Endothelial cell of umbilical vein (primary cell): ENCODE measurements around the gene GATA2. TPM values are rescaled to one million over a fixed set of nuclear protein-coding genes. Genes with fewer than 3 reads are reported as not detected.

ENCODE experiments used
- BruUV-seq: library from RNA; stranded (reverse); fragments of 400-500 nt; replicated peaks from 2 replicates; lab custom pipeline; 2021; lab: Mats Ljungman, UMichigan
- CTCF ChIA-PET: fragments of 300-600, 350-600 bp; sonication (Branson Sonifier 250); formaldehyde crosslinking; loops from one replicate; lab custom pipeline; 2021; ENCODE audit warnings: antibody characterized with exemption, inconsistent platforms; lab: Charles Lee
- POLR2A ChIA-PET: fragments of 300-600, 350-600 bp; sonication (Branson Sonifier 250); formaldehyde crosslinking; loops from one replicate; lab custom pipeline; 2021; ENCODE audit warnings: antibody characterized with exemption, inconsistent platforms; lab: Charles Lee
- DNase-seq: peaks from one replicate; pipeline ENCODE4 v3.0.0-alpha.2; 2011; ENCODE audit warnings: low read depth, low spot score
- FAIRE-seq: peaks from 2 replicates; lab custom pipeline; 2011; peaks lifted over from hg19 to GRCh38; lab: Jason Lieb, UNC
- H2AFZ ChIP-seq: 2 replicates; pipeline ENCODE4 v1.6.0; 2012; ENCODE audit warnings: low read depth, low read length, control low read depth, inconsistent platforms
- H3K27ac ChIP-seq: 2 replicates; pipeline ENCODE4 v1.5.1; 2011; ENCODE audit warnings: low read depth, mild to moderate bottlenecking, control low read depth, low read length, moderate library complexity; ENCODE audit not compliant: insufficient read depth
- H3K27me3 ChIP-seq, 2 experiments: 2 replicates each; pipeline versions ENCODE4 v1.6.0 to v1.6.1; 2011; ENCODE audit warnings: low read length in 2 of 2, mixed read lengths in 1 of 2; ENCODE audit not compliant: control insufficient read depth in 2 of 2, insufficient read depth in 2 of 2
- H3K36me3 ChIP-seq, 2 experiments: 2 replicates in 1 of 2; 3 replicates in 1 of 2; pipeline ENCODE4 v1.5.1; 2011; ENCODE audit warnings: low read length in 2 of 2, mild to moderate bottlenecking in 1 of 2, moderate library complexity in 1 of 2; ENCODE audit not compliant: control insufficient read depth in 2 of 2, insufficient read depth in 2 of 2; ENCODE audit errors: extremely low read depth in 1 of 2
- H3K4me1 ChIP-seq: 3 replicates; pipeline ENCODE4 v1.5.1; 2011; ENCODE audit warnings: mild to moderate bottlenecking, low read length; ENCODE audit not compliant: control insufficient read depth, insufficient read depth; ENCODE audit errors: extremely low read depth
- H3K4me2 ChIP-seq: 2 replicates; pipeline ENCODE4 v1.6.1; 2011; ENCODE audit warnings: low read length, control low read depth, mixed read lengths; ENCODE audit not compliant: insufficient read depth
- H3K4me3 ChIP-seq, 3 experiments: fragments of 200-600 bp in 1 of 3; sonication (generic), shearing (Covaris generic) in 1 of 3; replicated peaks in 1 of 3; 2 replicates each; pipeline ENCODE4 v1.5.1; 2011 to 2016; ENCODE audit warnings: control low read depth in 3 of 3, low read length in 3 of 3, mild to moderate bottlenecking in 2 of 3, inconsistent platforms in 1 of 3, low read depth in 1 of 3, moderate library complexity in 1 of 3; ENCODE audit not compliant: insufficient read depth in 1 of 3
- H3K79me2 ChIP-seq: 2 replicates; pipeline ENCODE4 v1.6.0; 2012; ENCODE audit warnings: low read length, inconsistent platforms; ENCODE audit not compliant: control insufficient read depth, insufficient read depth
- H3K9ac ChIP-seq: replicated peaks from 2 replicates; pipeline ENCODE3; 2011; ENCODE audit warnings: low read length, control low read depth; ENCODE audit not compliant: insufficient read depth; ENCODE audit errors: extremely low read depth
- H3K9me1 ChIP-seq: replicated peaks from 3 replicates; pipeline ENCODE4 v1.6.0; 2011; ENCODE audit warnings: mild to moderate bottlenecking, low read length; ENCODE audit not compliant: control insufficient read depth, insufficient read depth; ENCODE audit errors: extremely low read depth
- H3K9me3 ChIP-seq: replicated peaks from 2 replicates; pipeline ENCODE4 v1.5.1; 2012; ENCODE audit warnings: low read length, inconsistent platforms; ENCODE audit not compliant: control insufficient read depth, insufficient read depth
- H4K20me1 ChIP-seq: replicated peaks from 2 replicates; pipeline ENCODE3; 2011; ENCODE audit warnings: mild to moderate bottlenecking, low read length; ENCODE audit not compliant: control insufficient read depth, insufficient read depth; ENCODE audit errors: extremely low read depth
- EZH2 ChIP-seq: IDR thresholded peaks from 2 replicates; pipeline ENCODE4 v1.6.1; 2012; ENCODE audit warnings: borderline replicate concordance, low read depth, mild to moderate bottlenecking, moderate library complexity, low read length, inconsistent platforms; ENCODE audit not compliant: severe bottlenecking
- FOS ChIP-seq: IDR thresholded peaks from 2 replicates; pipeline ENCODE4 v1.6.1; 2011; ENCODE audit warnings: mild to moderate bottlenecking, low read length, moderate library complexity, borderline replicate concordance; ENCODE audit not compliant: insufficient read depth
- GATA2 ChIP-seq: IDR thresholded peaks from 2 replicates; pipeline ENCODE4 v1.7.0; 2011; ENCODE audit warnings: low read depth, mild to moderate bottlenecking, moderate library complexity, mixed read lengths, low read length; ENCODE audit not compliant: insufficient read length, insufficient read depth
- JUN ChIP-seq: IDR thresholded peaks from 2 replicates; pipeline ENCODE4 v1.6.1; 2011; ENCODE audit warnings: borderline replicate concordance, low read depth; ENCODE audit not compliant: insufficient read length, insufficient read depth
- MYC ChIP-seq: IDR thresholded peaks from one replicate; pipeline ENCODE4 v1.6.1; 2011; ENCODE audit warnings: mild to moderate bottlenecking, low read depth, low read length
- POLR2AphosphoS5 ChIP-seq: IDR thresholded peaks from 2 replicates; pipeline ENCODE4 v1.6.1; 2012; ENCODE audit warnings: low read depth, mild to moderate bottlenecking, control low read depth, low read length, moderate library complexity; ENCODE audit not compliant: insufficient read depth
- dilution Hi-C: fragments of 300-500 bp; cut with MboI; formaldehyde crosslinking; loops from one replicate; pipeline ENCODE4 v1.15.0; 2019; ENCODE audit warnings: low sequenced_read_pairs; ENCODE audit not compliant: extremely low pct_ligation_motif_present
- intact Hi-C: fragments of 100-400 bp; cut with micrococcal nuclease; formaldehyde crosslinking; loops from one replicate; pipeline ENCODE4 v1.10.0; 2022
- polyA plus RNA-seq, 4 experiments: library from polyadenylated mRNA; depleted of rRNA in 3 of 4; stranded (reverse) in 3 of 4; unstranded in 1 of 4; fragments of >200 nt; gene quantifications; 2 replicates each; pipeline versions ENCODE4 v1.2.1 to v1.2.3, GENCODE V29; 2011 to 2012; ENCODE audit warnings: missing spikeins in 1 of 4
- total RNA-seq: library from RNA; stranded (reverse); gene quantifications from 2 replicates; pipeline ENCODE4 v1.2.3, GENCODE V29; 2021
- TF ChIP-seq, protein P1 (sequence below): IDR thresholded peaks from 2 replicates; pipeline ENCODE4 v1.6.1; 2011; ENCODE audit not compliant: insufficient read depth, insufficient read length
- TF ChIP-seq, protein P2 (sequence below), 2 donors: IDR thresholded peaks; 1 replicate in 1 of 2; 2 replicates in 1 of 2; pipeline ENCODE4 v1.5.1; 2011; ENCODE audit warnings: low read length in 2 of 2, mild to moderate bottlenecking in 2 of 2, moderate library complexity in 2 of 2, control low read depth in 1 of 2, inconsistent platforms in 1 of 2, low read depth in 1 of 2; ENCODE audit not compliant: insufficient read depth in 1 of 2; ENCODE audit errors: extremely low read depth in 1 of 2

Gene GATA2
- total and polyA plus RNA-seq, 2 donors (not counting 3 experiments of a cell fraction or from before 2014, with no cell fraction given), result 28.8 to 62.2 TPM

DNA sequence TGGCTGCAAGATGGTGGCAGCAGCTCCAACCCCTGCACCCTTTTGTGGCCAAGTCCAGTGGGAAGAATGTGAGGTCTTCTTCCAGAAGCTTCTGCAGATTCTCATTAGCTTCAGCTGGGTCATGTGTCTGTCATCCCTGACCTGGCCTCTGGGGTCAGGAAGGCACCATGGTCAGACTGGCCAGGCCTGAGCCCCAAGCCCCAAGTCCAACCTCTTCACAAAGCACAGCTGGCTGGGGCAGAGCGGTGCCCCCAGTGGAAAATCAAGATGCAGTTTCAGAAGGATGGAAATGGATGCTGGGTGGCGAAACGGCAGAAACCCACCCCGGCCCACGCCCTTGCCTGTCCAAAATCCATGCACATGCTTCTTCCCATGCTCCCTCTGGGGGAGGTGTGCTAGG, 15.9 kb upstream of the GATA2 start:
- no peak overlapping the region for H3K4me3 ChIP-seq
- ChIA-PET CTCF (interaction anchor here (1.0 kb wide), 1 partner anchor 83 kb away, joined by 3 read pairs; no protein-coding TSS in a partner anchor), POLR2A (no interaction called here)
- H3K27ac ChIP-seq, result no peak overlapping the region
- H3K9ac ChIP-seq, result no peak overlapping the region
- no TSS peak for BruUV-seq
- FAIRE-seq (no peak), DNase-seq (no peak)
- H3K9me3 ChIP-seq, result no peaks in the 10 kb centered on the region
- H3K27me3 ChIP-seq, result peaks cover 9 to 14% of the 10 kb centered on the region in 2 experiments
- no peak for TF ChIP-seq FOS
- TF ChIP-seq, protein P1, sequence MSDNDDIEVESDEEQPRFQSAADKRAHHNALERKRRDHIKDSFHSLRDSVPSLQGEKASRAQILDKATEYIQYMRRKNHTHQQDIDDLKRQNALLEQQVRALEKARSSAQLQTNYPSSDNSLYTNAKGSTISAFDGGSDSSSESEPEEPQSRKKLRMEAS, result no peak
- TF ChIP-seq EZH2, result no peak
- no peak for TF ChIP-seq GATA2
- no peak for TF ChIP-seq JUN
- TF ChIP-seq, protein P2, sequence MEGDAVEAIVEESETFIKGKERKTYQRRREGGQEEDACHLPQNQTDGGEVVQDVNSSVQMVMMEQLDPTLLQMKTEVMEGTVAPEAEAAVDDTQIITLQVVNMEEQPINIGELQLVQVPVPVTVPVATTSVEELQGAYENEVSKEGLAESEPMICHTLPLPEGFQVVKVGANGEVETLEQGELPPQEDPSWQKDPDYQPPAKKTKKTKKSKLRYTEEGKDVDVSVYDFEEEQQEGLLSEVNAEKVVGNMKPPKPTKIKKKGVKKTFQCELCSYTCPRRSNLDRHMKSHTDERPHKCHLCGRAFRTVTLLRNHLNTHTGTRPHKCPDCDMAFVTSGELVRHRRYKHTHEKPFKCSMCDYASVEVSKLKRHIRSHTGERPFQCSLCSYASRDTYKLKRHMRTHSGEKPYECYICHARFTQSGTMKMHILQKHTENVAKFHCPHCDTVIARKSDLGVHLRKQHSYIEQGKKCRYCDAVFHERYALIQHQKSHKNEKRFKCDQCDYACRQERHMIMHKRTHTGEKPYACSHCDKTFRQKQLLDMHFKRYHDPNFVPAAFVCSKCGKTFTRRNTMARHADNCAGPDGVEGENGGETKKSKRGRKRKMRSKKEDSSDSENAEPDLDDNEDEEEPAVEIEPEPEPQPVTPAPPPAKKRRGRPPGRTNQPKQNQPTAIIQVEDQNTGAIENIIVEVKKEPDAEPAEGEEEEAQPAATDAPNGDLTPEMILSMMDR (IDR thresholded peaks at IDR 0.05; ENCODE audit: extremely low read depth in 1 of 2, insufficient read depth in 1 of 2, low read depth in 1 of 2, low read length in 2 of 2), result no peak
- TF ChIP-seq MYC, result no peak
- TF ChIP-seq POLR2AphosphoS5, result no peak
- no peaks in the 10 kb centered on the region for H4K20me1 ChIP-seq
- no peak overlapping the region for H3K4me2 ChIP-seq
- intact Hi-C loops, result no loop called here
- H3K36me3 ChIP-seq, result no peaks in the 10 kb centered on the region
- no peaks in the 10 kb centered on the region for H3K9me1 ChIP-seq
- no peaks in the 10 kb centered on the region for H3K4me1 ChIP-seq
- H2AFZ ChIP-seq, result no peak overlapping the region
- dilution Hi-C loops, result no loop called here
- no peaks in the 10 kb centered on the region for H3K79me2 ChIP-seq
